ENCODE data around the gene KLF7. TPM values are rescaled to one million over a fixed set of nuclear protein-coding genes. Genes with fewer than 3 reads are reported as not detected.

The KLF7 gene
- polyA plus RNA-seq, 1 donor from 2014 or later = 31.5 TPM

GRCh38 chr2:207135340-207135739 is 30.4 kb downstream of the KLF7 start:
- H3K36me3 ChIP-seq (ENCODE audit: insufficient read depth, low read length) = peaks cover 4% of the 10 kb centered on the region

GRCh38 chr2:207133820-207134519 is 31.8 kb downstream of the KLF7 start:
- Histone ChIP-seq H3K4me2 (ENCODE audit: low read length) (peak overlapping the region; percentile 62), H3K79me2 (replicated peaks; ENCODE audit: insufficient read depth, low read length) (peaks cover 100% of the 10 kb centered on the region), H3K27ac (ENCODE audit: low read length) (peak overlapping the region; percentile 81), H4K20me1 (ENCODE audit: insufficient read depth) (peaks cover 75% of the 10 kb centered on the region), H3K9me2 (ENCODE audit: insufficient read depth, low read length) (no peaks in the 10 kb centered on the region), H3K9ac (ENCODE audit: low read length) (peak overlapping the region; percentile 49), H3F3A (ENCODE audit: insufficient read depth, low read length, poor library complexity, severe bottlenecking) (peaks cover 6% of the 10 kb centered on the region), H3K27me3 (ENCODE audit: insufficient read depth, low read depth, low read length) (no peaks in the 10 kb centered on the region), H3K36me3 (ENCODE audit: insufficient read depth, low read length) (peaks cover 4% of the 10 kb centered on the region), H3K4me3 (ENCODE audit: low read length) (peak overlapping the region; percentile 55), H3K9me3 (ENCODE audit: low read length) (no peaks in the 10 kb centered on the region), H2AFZ (ENCODE audit: low read depth, low read length) (no peak overlapping the region)
- TF ChIP-seq RAD21 (conservative IDR thresholded peaks at IDR 0.05) (no peak), REST (IDR thresholded peaks at IDR 0.05; ENCODE audit: borderline replicate concordance) (peak; percentile 21)

More at GRCh38 chr2:207135340-207135739, 30.4 kb downstream of the KLF7 start:
- Histone ChIP-seq H3K9me2 (ENCODE audit: insufficient read depth, low read length) (no peaks in the 10 kb centered on the region), H3K79me2 (replicated peaks; ENCODE audit: insufficient read depth, low read length) (peaks cover 100% of the 10 kb centered on the region), H3K9ac (ENCODE audit: low read length) (no peak overlapping the region), H3F3A (ENCODE audit: insufficient read depth, low read length, poor library complexity, severe bottlenecking) (peaks cover 6% of the 10 kb centered on the region), H2AFZ (ENCODE audit: low read depth, low read length) (no peak overlapping the region), H3K27ac (ENCODE audit: low read length) (no peak overlapping the region), H3K4me2 (ENCODE audit: low read length) (no peak overlapping the region), H3K27me3 (ENCODE audit: insufficient read depth, low read depth, low read length) (no peaks in the 10 kb centered on the region), H3K4me3 (ENCODE audit: low read length) (peak overlapping the region; percentile 47), H3K9me3 (ENCODE audit: low read length) (no peaks in the 10 kb centered on the region), H4K20me1 (ENCODE audit: insufficient read depth) (peaks cover 65% of the 10 kb centered on the region)
- TF ChIP-seq SMC3 (conservative IDR thresholded peaks at IDR 0.05; ENCODE audit: poor library complexity) (no peak), CTCF (IDR thresholded peaks at IDR 0.05; ENCODE audit: poor library complexity, severe bottlenecking) (no peak), REST (IDR thresholded peaks at IDR 0.05; ENCODE audit: borderline replicate concordance) (no peak), POLR2AphosphoS5 (IDR thresholded peaks at IDR 0.05) (peak; percentile 16)
